Endometrial microvascular endothelial cells (primary cell): ENCODE data around the gene PLCB1. TPM values are rescaled to one million over a fixed set of nuclear protein-coding genes. Genes with fewer than 3 reads are reported as not detected.
"Not testable (repeated sequence)": the region's sequence is repeated elsewhere in the genome, so short reads cannot be mapped to it uniquely, and the experiment has no call there.

ENCODE experiments used
- in situ Hi-C: cut with HindIII; loops from 2 replicates; pipeline ENCODE4 v1.10.0; 2017; ENCODE audit warnings: low sequenced_read_pairs, low pct_unique_long_range_greater_than_20kb; ENCODE audit errors: inconsistent ontology term
- total RNA-seq: library from RNA; depleted of rRNA; stranded (reverse); fragments of >200 nt; gene quantifications from one replicate; pipeline ENCODE4 v1.2.3, GENCODE V29; 2015; ENCODE audit errors: inconsistent ontology term

PLCB1 gene
- total RNA-seq, 1 donor from 2014 or later, result 16.1 TPM

GRCh38 chr20:8624616-8625015 is 492.6 kb downstream of the PLCB1 start:
- in situ Hi-C loops, result no loop called here

- in situ Hi-C loops, result no loop called here
Observed at GRCh38 chr20:8627340-8628004, 495.4 kb downstream of the PLCB1 start.

GRCh38 chr20:8631271-8631670 is 499.2 kb downstream of the PLCB1 start:
- in situ Hi-C loops, result no loop called here

- in situ Hi-C loops, result no loop called here
Observed at GRCh38 chr20:8633366-8633765, 501.3 kb downstream of the PLCB1 start.

GRCh38 chr20:8635048-8635572 is 503.0 kb downstream of the PLCB1 start:
- in situ Hi-C loops, result no loop called here

GRCh38 chr20:8635837-8636236 is 503.8 kb downstream of the PLCB1 start:
- in situ Hi-C loops, result no loop called here

- in situ Hi-C loops, result no loop called here
Observed at GRCh38 chr20:8639112-8639778, 507.2 kb downstream of the PLCB1 start.

- in situ Hi-C loops, result no loop called here
Observed at GRCh38 chr20:8640461-8640860, 508.4 kb downstream of the PLCB1 start.

- in situ Hi-C loops, result no loop called here
Observed at GRCh38 chr20:8642247-8642646, 510.2 kb downstream of the PLCB1 start.

GRCh38 chr20:8644468-8644867 is 512.4 kb downstream of the PLCB1 start:
- in situ Hi-C loops, result not testable (repeated sequence)

GRCh38 chr20:8645326-8645725 is 513.3 kb downstream of the PLCB1 start:
- in situ Hi-C loops, result no loop called here

- in situ Hi-C loops, result no loop called here
Observed at GRCh38 chr20:8646033-8646441, 514.0 kb downstream of the PLCB1 start.

- in situ Hi-C loops, result no loop called here
Observed at GRCh38 chr20:8646716-8647115, 514.6 kb downstream of the PLCB1 start.

GRCh38 chr20:8647961-8648441 is 515.9 kb downstream of the PLCB1 start:
- in situ Hi-C loops, result no loop called here

- in situ Hi-C loops, result no loop called here
Observed at GRCh38 chr20:8648466-8648865, 516.4 kb downstream of the PLCB1 start.

GRCh38 chr20:8652396-8652795 is 520.3 kb downstream of the PLCB1 start:
- in situ Hi-C loops, result no loop called here

- in situ Hi-C loops, result no loop called here
Observed at GRCh38 chr20:8654486-8654885, 522.4 kb downstream of the PLCB1 start.

GRCh38 chr20:8656335-8656734 is 524.3 kb downstream of the PLCB1 start:
- in situ Hi-C loops, result no loop called here

GRCh38 chr20:8657664-8658063 is 525.6 kb downstream of the PLCB1 start:
- in situ Hi-C loops, result no loop called here

GRCh38 chr20:8658103-8658502 is 526.0 kb downstream of the PLCB1 start:
- in situ Hi-C loops, result no loop called here
